ENCODE measurements around the gene NAGLU.

- TF ChIP-seq, protein P1, sequence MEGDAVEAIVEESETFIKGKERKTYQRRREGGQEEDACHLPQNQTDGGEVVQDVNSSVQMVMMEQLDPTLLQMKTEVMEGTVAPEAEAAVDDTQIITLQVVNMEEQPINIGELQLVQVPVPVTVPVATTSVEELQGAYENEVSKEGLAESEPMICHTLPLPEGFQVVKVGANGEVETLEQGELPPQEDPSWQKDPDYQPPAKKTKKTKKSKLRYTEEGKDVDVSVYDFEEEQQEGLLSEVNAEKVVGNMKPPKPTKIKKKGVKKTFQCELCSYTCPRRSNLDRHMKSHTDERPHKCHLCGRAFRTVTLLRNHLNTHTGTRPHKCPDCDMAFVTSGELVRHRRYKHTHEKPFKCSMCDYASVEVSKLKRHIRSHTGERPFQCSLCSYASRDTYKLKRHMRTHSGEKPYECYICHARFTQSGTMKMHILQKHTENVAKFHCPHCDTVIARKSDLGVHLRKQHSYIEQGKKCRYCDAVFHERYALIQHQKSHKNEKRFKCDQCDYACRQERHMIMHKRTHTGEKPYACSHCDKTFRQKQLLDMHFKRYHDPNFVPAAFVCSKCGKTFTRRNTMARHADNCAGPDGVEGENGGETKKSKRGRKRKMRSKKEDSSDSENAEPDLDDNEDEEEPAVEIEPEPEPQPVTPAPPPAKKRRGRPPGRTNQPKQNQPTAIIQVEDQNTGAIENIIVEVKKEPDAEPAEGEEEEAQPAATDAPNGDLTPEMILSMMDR (IDR thresholded peaks at IDR 0.05), result no peak
- no peak for TF ChIP-seq POLR2A (IDR thresholded peaks at IDR 0.05)
Measured at GRCh38 chr17:42537156-42537805, 1.2 kb downstream of the NAGLU start.

Measured in heart left ventricle (tissue), 13 donors.